ENCODE results near the gene NEDD9.

DNA sequence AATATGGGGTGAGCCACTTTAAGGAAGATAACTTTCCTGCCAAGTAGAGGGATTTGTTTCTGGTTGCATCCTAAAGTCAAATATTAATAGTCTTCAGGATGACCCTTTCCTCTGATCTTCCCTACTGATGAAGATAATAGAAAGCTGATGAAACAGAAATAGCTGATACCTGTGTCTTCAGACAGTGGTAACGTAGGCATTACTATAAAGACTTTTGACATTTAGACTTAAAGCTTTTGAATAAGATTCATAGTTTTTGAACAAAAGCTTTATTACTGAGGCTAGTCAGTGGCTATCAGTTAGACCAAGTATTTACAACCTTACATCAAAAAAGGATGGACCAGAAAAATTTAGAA is 1.4 kb downstream of the NEDD9 start:
- TF ChIP-seq GABPA (IDR thresholded peaks at IDR 0.05; ENCODE audit: low read depth) (no peak), RAD21 (IDR thresholded peaks at IDR 0.05; ENCODE audit: low read length) (no peak), EP300 (IDR thresholded peaks at IDR 0.05; ENCODE audit: borderline replicate concordance in 1 of 2, low read depth in 1 of 2, low read length in 1 of 2) (no peak), POLR2AphosphoS5 (IDR thresholded peaks at IDR 0.05; ENCODE audit: low read depth, low read length) (no peak), YY1 (IDR thresholded peaks at IDR 0.05; ENCODE audit: low read depth) (no peak), SMC3 (IDR thresholded peaks at IDR 0.05; ENCODE audit: low read depth, low read length) (no peak)
- TF ChIP-seq, protein P1, sequence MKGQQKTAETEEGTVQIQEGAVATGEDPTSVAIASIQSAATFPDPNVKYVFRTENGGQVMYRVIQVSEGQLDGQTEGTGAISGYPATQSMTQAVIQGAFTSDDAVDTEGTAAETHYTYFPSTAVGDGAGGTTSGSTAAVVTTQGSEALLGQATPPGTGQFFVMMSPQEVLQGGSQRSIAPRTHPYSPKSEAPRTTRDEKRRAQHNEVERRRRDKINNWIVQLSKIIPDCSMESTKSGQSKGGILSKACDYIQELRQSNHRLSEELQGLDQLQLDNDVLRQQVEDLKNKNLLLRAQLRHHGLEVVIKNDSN (IDR thresholded peaks at IDR 0.05; ENCODE audit: borderline replicate concordance, low read depth) = no peak
- TF ChIP-seq, protein P2, sequence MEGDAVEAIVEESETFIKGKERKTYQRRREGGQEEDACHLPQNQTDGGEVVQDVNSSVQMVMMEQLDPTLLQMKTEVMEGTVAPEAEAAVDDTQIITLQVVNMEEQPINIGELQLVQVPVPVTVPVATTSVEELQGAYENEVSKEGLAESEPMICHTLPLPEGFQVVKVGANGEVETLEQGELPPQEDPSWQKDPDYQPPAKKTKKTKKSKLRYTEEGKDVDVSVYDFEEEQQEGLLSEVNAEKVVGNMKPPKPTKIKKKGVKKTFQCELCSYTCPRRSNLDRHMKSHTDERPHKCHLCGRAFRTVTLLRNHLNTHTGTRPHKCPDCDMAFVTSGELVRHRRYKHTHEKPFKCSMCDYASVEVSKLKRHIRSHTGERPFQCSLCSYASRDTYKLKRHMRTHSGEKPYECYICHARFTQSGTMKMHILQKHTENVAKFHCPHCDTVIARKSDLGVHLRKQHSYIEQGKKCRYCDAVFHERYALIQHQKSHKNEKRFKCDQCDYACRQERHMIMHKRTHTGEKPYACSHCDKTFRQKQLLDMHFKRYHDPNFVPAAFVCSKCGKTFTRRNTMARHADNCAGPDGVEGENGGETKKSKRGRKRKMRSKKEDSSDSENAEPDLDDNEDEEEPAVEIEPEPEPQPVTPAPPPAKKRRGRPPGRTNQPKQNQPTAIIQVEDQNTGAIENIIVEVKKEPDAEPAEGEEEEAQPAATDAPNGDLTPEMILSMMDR (IDR thresholded peaks at IDR 0.05) = no peak
- TF ChIP-seq, protein P3, sequence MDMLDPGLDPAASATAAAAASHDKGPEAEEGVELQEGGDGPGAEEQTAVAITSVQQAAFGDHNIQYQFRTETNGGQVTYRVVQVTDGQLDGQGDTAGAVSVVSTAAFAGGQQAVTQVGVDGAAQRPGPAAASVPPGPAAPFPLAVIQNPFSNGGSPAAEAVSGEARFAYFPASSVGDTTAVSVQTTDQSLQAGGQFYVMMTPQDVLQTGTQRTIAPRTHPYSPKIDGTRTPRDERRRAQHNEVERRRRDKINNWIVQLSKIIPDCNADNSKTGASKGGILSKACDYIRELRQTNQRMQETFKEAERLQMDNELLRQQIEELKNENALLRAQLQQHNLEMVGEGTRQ (IDR thresholded peaks at IDR 0.05; ENCODE audit: borderline replicate concordance, low read depth, low read length) = no peak
